ENCODE data around the gene MTFR2. TPM values are rescaled to one million over a fixed set of nuclear protein-coding genes. Genes with fewer than 3 reads are reported as not detected.

Gene MTFR2
- total and polyA plus RNA-seq, 2 donors: 2.5 to 4.4 TPM

- H3K4me3 ChIP-seq (ENCODE audit: low read length in 2 of 2): no peak overlapping the region
- no peak overlapping the region for H3K27ac ChIP-seq (ENCODE audit: low read depth in 1 of 2, low read length in 1 of 2)
- DNase-seq (ENCODE audit: low read depth in 6 of 9, low spot score in 9 of 9): no peak
- no peaks in the 10 kb centered on the region for H3K27me3 ChIP-seq (ENCODE audit: control insufficient read depth in 2 of 2, insufficient read depth in 1 of 2, low read length in 1 of 2)
- 94% methylated on average over 1 of the region's 1 CpG for WGBS
- peaks cover 8% of the 10 kb centered on the region in 2 donors for H3K4me1 ChIP-seq (ENCODE audit: control insufficient read depth in 2 of 2, insufficient read depth in 2 of 2, low read length in 2 of 2)
- H3K9me3 ChIP-seq (ENCODE audit: control insufficient read depth in 2 of 2, insufficient read depth in 1 of 2, low read length in 1 of 2): no peaks in the 10 kb centered on the region
- H3K36me3 ChIP-seq (ENCODE audit: control insufficient read depth in 2 of 2, insufficient read depth in 2 of 2, low read length in 1 of 2): peaks cover 3 to 6% of the 10 kb centered on the region in 2 donors
Observed at GRCh38 chr6:136181512-136181833, 68.6 kb downstream of the MTFR2 start.

Other genes starting within 250 kb of the MTFR2 start
- 147 TPM for gene BCLAF1, start 39.5 kb upstream of the MTFR2 start, total RNA-seq
- gene BCLAF1, start 39.5 kb upstream of the MTFR2 start, polyA plus RNA-seq: 44.6 TPM

Data from thymus (tissue), 11 donors.